ENCODE data around the gene ICAM3. TPM values are rescaled to one million over a fixed set of nuclear protein-coding genes. Genes with fewer than 3 reads are reported as not detected.
"Not testable (repeated sequence)": the region's sequence is repeated elsewhere in the genome, so short reads cannot be mapped to it uniquely, and the experiment has no call there.

Gene ICAM3
- 33.0 TPM for total RNA-seq
- long read RNA-seq, transcript ICAM3-201 (7 exons, 1,934 nt): major isoform, 16 of 39 reads
- long read RNA-seq, partial matches to known transcripts: 16 of 39 reads
- long read RNA-seq, other reads (novel, unspliced or antisense): 7 of 39 reads

GRCh38 chr19:10339380-10339960 is at the start of gene ICAM3:
TSS of gene ICAM3 (minus strand) at chr19:10339624. CDS start at chr19:10339614, 10 bp downstream.
- DNase-seq (peak; percentile 77), ATAC-seq (peak in 1 of 2 donors; percentile 31)
- Histone ChIP-seq H3K4me3 (peak within 1 kb of the TSS; percentile 41), H3K9me3 (no peaks in the 10 kb centered on the region), H3K27me3 (ENCODE audit: low read depth) (no peaks in the 10 kb centered on the region), H3K36me3 (no peaks in the 10 kb centered on the region), H3K27ac (peak within 1 kb of the TSS; percentile 62), H3K4me1 (peaks cover 9% of the 10 kb centered on the region)
- TF ChIP-seq, protein P1, sequence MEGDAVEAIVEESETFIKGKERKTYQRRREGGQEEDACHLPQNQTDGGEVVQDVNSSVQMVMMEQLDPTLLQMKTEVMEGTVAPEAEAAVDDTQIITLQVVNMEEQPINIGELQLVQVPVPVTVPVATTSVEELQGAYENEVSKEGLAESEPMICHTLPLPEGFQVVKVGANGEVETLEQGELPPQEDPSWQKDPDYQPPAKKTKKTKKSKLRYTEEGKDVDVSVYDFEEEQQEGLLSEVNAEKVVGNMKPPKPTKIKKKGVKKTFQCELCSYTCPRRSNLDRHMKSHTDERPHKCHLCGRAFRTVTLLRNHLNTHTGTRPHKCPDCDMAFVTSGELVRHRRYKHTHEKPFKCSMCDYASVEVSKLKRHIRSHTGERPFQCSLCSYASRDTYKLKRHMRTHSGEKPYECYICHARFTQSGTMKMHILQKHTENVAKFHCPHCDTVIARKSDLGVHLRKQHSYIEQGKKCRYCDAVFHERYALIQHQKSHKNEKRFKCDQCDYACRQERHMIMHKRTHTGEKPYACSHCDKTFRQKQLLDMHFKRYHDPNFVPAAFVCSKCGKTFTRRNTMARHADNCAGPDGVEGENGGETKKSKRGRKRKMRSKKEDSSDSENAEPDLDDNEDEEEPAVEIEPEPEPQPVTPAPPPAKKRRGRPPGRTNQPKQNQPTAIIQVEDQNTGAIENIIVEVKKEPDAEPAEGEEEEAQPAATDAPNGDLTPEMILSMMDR (IDR thresholded peaks at IDR 0.05): no peak
- intact Hi-C loops (cut with DNase I): no loop called here

DNA sequence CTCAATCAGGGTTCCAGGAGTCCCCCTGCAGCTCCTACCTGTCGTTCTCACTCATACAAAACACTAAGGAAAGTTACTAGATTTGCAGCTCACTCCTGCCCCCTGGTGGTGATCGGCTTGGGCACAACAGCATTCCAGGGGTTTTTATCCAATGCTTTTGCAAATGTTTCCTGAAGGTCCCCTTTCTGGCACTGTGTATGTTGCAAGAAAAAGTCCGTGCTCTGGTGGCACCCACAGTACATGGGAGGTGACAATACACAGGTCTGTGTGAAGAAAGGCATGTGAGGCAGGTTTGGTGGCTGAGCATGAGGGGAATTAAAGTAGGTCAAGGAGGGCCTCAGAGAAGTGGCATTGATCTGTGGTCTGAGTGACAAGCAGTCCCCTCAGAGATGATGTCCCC is 49.5 kb upstream of the ICAM3 start:
- intact Hi-C loops (cut with DNase I): loop anchor here (5.0 kb wide), 1 partner anchor 117 kb away; the partner anchor contains the start of gene ICAM1
- DNase-seq: peak; percentile 87
- Histone ChIP-seq H3K36me3 (peaks cover 33% of the 10 kb centered on the region), H3K27me3 (ENCODE audit: low read depth) (no peaks in the 10 kb centered on the region), H3K9me3 (no peaks in the 10 kb centered on the region), H3K4me3 (no peak overlapping the region), H3K4me1 (peaks cover 9% of the 10 kb centered on the region), H3K27ac (no peak overlapping the region)
- ATAC-seq: peak; percentile 77 to 79
- TF ChIP-seq, protein P1 (IDR thresholded peaks at IDR 0.05): peak; percentile 94

- Histone ChIP-seq H3K4me3 (no peak overlapping the region), H3K27me3 (ENCODE audit: low read depth) (no peaks in the 10 kb centered on the region), H3K36me3 (no peaks in the 10 kb centered on the region), H3K27ac (no peak overlapping the region), H3K4me1 (peaks cover 17% of the 10 kb centered on the region), H3K9me3 (no peaks in the 10 kb centered on the region)
- TF ChIP-seq, protein P1 (IDR thresholded peaks at IDR 0.05): no peak
- ATAC-seq (no peak), DNase-seq (no peak)
- intact Hi-C loops (cut with DNase I): no loop called here
Observed at GRCh38 chr19:10384580-10384979, 45.2 kb upstream of the ICAM3 start.

GRCh38 chr19:10383223-10383499 is 43.7 kb upstream of the ICAM3 start:
- H3K36me3 ChIP-seq; H3K27ac ChIP-seq; H3K4me3 ChIP-seq; intact Hi-C loops (cut with DNase I); ATAC-seq; DNase-seq; H3K9me3 ChIP-seq; H3K27me3 ChIP-seq (ENCODE audit: low read depth): not testable (repeated sequence)
- peaks cover 18% of the 10 kb centered on the region for H3K4me1 ChIP-seq

GRCh38 chr19:10380313-10381102 is 41.1 kb upstream of the ICAM3 start, which contains the start of gene TYK2:
TSS of gene TYK2 (minus strand) at chr19:10380572. CDS start at chr19:10378406, 2,166 bp downstream.
- H3K4me1 ChIP-seq: peaks cover 18% of the 10 kb centered on the region
- peak; percentile 97 to 98 for ATAC-seq
- H3K9me3 ChIP-seq: no peaks in the 10 kb centered on the region
- peak within 1 kb of the TSS; percentile 87 for H3K27ac ChIP-seq
- H3K27me3 ChIP-seq (ENCODE audit: low read depth): no peaks in the 10 kb centered on the region
- TF ChIP-seq, protein P1 (IDR thresholded peaks at IDR 0.05): no peak
- H3K36me3 ChIP-seq: peaks cover 19% of the 10 kb centered on the region
- intact Hi-C loops (cut with DNase I): no loop called here
- peak within 1 kb of the TSS; percentile 87 for H3K4me3 ChIP-seq
- peak; percentile 96 for DNase-seq

- ATAC-seq (peak in 1 of 2 donors; percentile 0), DNase-seq (no peak)
- H3K36me3 ChIP-seq: peaks cover 25% of the 10 kb centered on the region
- H3K9me3 ChIP-seq: no peaks in the 10 kb centered on the region
- H3K4me3 ChIP-seq: peak overlapping the region; percentile 87
- H3K27ac ChIP-seq: peak overlapping the region; percentile 87
- H3K4me1 ChIP-seq: peaks cover 18% of the 10 kb centered on the region
- intact Hi-C loops (cut with DNase I): no loop called here
- TF ChIP-seq, protein P1 (IDR thresholded peaks at IDR 0.05): no peak
- H3K27me3 ChIP-seq (ENCODE audit: low read depth): no peaks in the 10 kb centered on the region
Observed at GRCh38 chr19:10379880-10380312, 40.5 kb upstream of the ICAM3 start.

Data from lower lobe of right lung (tissue), 2 donors.